DMS79 treated with DMSO at 0.1 percent for 48 hours (cell line): ENCODE measurements around the gene PRELID3B.

Experiments used
- DNase-seq: peaks from one replicate; lab custom pipeline; 2025; lab: John Stamatoyannopoulos, UW

Gene PRELID3B

DNA sequence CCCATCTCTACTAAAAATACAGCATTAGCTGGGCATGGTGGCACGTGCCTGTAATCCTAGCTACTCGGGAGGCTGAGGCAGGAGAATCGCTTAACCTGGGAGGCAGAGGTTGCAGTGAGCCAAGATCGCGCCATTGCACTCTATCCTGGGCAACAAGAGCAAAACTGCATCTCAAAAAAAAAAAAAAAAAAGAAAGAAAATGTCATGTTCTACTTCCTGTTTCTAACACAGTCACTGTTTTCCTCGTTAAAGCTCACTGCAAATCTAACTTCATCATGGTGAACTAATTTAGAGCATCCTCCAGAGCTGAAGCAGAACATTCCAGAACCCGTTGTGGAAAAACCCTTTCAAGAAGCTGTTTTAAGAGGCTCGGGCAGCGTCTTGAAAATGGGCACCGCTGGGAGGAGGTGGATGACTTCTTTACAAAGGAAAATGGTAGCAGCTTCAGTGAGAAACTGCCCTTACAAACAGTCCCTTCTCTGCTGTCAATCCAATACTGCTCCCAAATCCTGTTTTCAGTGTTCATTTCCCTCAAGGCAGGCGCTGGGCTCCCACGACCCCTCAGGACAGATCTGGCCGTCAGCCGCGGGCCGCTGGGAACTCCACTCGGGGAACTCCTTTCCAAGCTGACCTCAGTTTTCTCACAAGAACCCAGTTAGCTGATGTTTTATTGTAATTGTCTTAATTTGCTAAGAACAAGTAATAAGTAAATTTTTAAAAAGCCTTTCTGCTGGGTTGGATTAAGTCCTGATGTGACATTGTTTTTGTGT is 48.0 kb downstream of the PRELID3B start:
- DNase-seq, result no peak

DNA sequence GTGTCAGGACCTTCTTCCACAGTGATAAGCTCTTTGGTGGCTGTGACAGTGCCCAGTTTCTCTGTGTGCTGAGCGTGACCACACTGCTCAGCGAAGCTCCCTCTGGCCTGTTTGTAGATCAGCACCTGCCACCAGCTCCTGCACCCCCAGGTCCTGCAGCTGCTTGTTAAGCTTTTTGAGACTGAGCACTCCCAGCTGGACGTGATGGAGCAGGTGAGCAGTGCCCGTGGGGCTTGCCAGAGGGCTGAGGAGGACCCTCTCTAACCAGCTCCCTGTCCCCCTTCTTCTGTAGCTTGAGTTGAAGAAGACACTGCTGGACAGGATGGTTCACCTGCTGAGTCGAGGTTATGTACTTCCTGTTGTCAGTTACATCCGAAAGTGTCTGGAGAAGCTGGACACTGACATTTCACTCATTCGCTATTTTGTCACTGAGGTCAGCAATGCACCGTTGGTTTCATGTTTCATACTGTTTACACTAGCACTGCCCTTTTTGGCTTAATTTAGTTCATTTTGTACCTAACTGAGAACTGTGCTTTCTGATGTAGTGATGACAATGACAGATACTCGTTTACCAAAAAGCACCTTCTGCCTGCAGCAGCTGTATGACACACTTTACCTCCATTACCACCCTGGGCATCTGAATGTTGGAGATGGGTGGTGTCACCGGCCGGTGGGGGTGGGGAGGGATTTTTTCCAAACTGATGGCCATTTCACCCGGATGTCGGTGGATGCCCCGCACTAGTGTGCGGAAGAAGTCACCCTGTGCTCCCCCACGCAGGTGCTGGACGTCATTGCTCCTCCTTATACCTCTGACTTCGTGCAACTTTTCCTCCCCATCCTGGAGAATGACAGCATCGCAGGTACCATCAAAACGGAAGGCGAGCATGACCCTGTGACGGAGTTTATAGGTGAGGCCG is 49.0 kb downstream of the PRELID3B start:
- DNase-seq, result no peak

DNA sequence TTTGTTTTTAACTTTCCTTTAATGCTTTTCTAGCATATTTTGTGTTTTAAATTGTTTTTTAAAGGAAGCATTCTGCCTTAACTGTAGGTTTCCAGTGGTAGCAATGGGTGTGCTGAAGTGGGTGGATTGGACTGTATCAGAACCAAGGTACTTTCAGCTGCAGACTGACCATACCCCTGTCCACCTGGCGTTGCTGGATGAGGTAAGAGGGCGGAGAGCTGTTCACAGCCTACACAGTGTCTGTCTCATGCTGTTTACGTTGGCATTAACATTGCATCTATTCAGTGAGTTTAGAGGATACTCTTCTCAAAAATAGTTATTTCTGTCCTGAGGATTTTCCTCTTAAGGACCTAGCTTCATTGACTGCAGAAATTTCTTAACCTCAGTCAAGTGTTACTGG is 49.7 kb downstream of the PRELID3B start:
- DNase-seq, result no peak

DNA sequence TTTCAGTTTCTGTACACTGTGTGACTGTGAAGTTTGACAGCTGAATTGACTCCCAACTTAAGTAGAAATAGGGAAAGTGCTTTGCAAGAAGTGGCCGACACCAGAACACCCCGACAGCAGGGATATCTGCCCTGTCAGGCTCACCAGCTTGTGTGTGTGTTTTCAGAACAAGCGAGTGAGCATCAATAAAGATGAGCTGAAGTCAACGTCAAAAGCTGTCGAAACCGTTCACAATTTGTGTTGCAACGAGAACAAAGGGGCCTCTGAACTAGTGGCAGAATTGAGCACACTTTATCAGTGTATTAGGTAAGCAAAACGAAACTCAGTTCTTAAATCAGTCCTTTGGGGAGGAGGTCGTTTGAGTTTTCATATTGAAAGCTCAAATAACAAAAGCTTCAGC is 50.9 kb downstream of the PRELID3B start:
- DNase-seq, result no peak

DNA sequence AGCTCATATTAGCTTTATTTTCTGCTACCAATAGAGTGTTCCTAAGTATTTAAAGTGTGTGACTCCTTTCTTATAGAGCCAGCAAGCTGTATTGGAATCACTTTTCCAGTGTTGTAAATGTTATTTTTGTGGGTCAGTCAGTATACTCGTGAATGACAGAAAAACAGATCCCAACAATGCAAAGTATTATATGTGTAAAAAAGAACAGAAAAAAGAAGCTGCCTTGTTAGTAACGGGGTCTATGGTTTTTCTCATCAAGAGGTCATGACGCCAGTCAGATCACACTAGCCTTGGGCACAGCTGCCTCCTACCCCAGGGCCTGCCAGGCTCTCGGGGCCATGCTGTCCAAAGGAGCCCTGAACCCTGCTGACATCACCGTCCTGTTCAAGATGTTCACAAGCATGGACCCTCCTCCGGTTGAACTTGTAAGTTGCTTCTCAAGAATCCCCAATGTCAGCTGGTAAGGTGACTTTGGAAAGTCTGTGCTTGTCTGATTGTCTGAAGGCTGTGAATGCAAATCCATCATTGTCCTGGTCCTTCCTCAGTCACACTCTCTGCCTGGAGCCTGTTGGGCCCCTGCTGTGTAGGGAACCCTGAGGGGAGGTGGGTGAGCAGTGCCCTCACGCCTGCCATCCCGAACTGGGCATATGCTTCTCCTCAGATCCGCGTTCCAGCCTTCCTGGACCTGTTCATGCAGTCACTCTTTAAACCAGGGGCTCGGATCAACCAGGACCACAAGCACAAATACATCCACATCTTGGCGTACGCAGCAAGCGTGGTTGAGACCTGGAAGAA is 51.7 kb downstream of the PRELID3B start:
- DNase-seq, result no peak

DNA sequence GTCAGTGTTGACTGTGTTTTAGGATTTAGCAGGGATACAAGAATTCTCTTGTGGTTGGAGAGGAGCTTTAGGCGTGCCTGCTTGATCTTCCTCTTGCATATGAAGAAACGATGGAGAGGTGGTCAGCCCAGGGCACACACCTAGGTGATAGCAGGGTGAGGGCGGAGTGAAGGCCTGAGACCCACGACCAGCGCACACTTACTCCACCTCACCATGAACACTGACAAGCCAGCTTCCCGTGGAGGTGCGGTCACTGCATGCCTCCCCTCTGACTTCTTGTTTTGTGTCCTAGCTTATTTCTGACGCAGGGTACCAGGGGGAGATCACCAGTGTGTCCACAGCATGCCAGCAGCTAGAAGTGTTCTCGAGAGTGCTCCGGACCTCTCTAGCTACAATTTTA is 53.4 kb downstream of the PRELID3B start:
- DNase-seq, result no peak

DNA sequence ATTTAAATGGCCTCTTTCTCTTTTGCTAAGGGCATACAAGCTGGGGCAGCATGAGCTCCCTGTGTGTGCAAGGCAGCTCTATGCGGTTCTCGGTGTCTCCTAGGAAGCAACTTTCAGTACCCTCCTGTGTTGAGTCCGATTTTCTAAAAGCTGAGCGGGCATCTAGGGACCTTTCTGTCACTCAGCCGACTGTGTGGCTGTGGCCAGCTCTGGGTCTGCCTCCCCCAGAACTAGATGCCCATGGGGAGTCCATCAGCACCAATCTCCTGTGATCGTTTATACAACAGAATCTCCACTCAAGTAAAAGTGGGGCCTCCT is 54.1 kb downstream of the PRELID3B start:
- no peak for DNase-seq

DNA sequence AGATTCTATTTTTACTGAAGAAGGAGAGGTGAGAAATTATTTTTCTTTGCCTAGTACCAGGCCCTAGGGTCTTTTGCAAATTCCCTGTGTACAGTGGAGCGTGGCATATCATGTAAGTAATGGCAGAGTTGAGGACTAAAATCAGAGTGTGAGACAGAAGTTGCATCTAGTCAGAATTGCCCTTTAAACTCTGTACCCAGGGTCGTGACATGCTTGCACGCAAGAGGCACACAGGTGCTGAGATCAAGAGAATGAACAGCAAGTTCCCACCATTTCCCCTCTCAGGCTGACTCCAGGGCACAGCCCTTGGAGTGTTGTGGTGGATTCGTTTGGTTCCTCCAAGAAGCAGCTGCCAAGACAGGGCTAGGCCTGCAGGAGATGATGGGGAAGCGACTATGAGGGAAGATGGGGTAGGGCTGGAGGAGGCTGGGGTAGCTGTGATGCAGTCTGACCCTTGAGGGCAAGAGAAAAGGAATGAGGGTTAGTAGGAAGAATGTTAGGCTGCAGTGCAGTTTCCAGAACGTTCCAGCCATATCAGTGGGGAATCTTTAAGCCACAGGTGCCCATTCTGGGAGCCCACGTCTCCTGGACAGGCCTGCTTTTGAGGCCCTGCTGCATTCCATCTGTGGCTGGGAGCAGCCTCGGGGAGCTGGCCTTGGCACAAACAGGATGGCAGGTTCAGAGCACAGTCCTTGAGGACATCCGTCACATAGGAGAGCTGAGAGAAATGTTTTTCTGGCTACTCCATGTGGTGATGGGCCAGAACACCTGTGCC is 54.6 kb downstream of the PRELID3B start:
- no peak for DNase-seq

DNA sequence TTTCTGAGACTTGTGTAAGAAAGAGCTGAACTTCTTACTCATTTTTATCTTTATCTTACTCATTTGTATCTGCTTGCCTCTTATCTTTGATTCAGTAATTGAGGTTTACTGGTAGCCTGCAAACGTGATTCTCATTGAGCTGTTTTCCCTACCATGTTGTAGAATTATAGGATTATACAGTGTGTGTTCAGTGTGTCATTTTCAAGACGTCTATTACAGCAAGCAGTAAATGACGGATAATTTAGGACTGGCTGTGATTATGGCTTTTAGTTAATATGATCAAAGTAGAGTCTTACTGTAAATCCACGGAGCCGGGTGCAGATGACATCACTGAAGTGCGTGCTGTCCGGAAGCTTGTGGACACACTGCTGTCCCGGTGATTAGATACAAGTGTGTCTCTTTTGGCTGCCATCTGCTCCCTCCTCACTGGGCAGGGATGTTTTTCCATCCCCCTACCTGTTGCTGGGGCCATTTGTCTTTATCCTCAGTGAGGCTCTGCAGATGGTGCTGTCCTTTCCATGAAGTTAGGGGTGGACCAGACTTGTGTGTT is 55.5 kb downstream of the PRELID3B start:
- no peak for DNase-seq

DNA sequence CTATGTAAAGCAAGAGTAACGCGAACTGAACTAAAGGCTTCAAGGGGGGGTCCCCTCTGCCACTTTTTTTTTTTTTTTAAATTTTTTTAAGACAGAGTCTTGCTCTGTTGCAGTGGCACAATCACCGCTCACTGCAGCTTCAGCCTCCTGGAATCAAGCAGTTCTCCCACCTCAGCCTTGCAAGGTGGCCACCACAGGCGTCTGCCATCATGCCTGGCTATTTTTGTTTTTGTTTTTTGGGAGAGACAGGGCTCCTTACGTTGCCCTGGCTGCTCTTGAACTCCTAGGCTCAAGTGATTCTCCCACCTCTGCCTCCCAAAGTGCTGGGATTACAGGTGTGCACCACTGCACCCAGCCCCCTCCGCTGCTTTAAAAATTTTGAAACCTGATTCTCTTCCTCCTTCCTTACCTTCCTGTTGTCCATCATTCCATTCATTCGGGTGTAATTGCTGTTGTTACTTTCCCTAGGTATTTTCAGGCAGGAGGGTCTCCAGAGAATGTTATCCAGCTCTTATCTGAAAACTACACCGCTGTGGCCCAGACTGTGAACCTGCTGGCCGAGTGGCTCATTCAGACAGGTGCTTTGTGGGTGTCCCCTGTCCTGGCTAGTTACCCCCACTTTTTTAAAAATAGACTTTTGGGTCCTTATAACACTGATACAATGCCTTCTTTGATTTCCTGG is 56.2 kb downstream of the PRELID3B start:
- no peak for DNase-seq

DNA sequence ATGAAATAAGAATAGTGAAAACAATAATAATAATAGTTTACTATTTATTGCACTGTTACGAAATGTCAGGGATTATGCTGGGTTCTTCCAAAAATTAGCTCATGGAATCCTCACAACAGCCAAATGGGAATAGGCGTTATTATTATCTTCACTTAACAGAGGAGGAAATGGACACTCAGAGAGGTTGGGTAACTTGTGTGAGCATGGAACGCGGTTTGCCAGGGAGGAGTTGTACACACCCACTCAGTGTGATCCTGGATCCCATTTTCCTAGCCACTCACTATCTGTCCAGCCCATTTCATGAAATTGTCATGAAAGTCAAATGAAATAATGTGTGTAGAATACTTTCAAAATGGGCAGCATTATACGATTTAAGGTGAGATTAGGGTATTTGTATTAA is 56.9 kb downstream of the PRELID3B start:
- no peak for DNase-seq

DNA sequence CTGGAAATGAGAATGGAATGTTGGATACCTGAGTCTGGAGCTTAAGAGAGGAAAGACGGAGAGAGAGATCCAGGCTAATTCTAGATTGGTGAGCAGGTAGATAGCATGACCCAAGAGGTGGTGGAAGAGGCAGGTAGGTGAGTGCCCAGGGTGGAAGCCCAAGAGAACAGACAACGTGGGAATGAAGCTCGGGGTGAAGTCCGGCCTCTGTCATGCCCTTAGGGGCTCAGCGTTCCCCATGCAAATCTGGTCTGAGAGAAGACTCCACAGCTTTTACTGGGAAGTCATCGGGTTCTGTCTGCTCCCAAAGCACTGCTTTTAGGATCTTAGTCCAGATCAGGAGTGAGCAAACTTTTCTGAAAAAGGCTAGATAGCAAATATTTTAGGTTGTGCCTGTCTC is 57.9 kb downstream of the PRELID3B start:
- no peak for DNase-seq
